Measurements from ENCODE around the gene TPCN1. TPM values are rescaled to one million over a fixed set of nuclear protein-coding genes. Genes with fewer than 3 reads are reported as not detected.

The TPCN1 gene
- total and polyA plus RNA-seq, 2 of the 8 experiments (the other 6 are each of a cell fraction or from before 2014, with no cell fraction given): 14.9 to 21.4 TPM

GRCh38 chr12:113224955-113225354, 3.7 kb downstream of the TPCN1 start:
- Histone ChIP-seq H2BK20ac (ENCODE audit: low read length) (no peak overlapping the region), H3K23ac (ENCODE audit: insufficient read length) (no peak overlapping the region), H3K79me2 (ENCODE audit: control insufficient read depth in 1 of 2, insufficient read depth in 2 of 2, low read length in 2 of 2) (peaks cover 0 to 7% of the 10 kb centered on the region in 2 experiments; a peak in 1 of 4 replicates), H2BK12ac (ENCODE audit: low read depth, low read length) (no peak overlapping the region), H2AK5ac (ENCODE audit: low read depth, low read length) (no peak overlapping the region), H3K56ac (replicated peaks; ENCODE audit: insufficient read length, low read depth, low read length) (no peak overlapping the region), H3K4me3 (ENCODE audit: extremely low read depth in 1 of 4, insufficient read depth in 2 of 4, low read depth in 3 of 4, low read length in 4 of 4) (no peak overlapping the region), H3K79me1 (ENCODE audit: low read depth, low read length) (no peaks in the 10 kb centered on the region), H4K5ac (ENCODE audit: insufficient read length, low read depth, low read length) (no peak overlapping the region), H3K4me1 (replicated peaks in 1 of 4; ENCODE audit: control insufficient read depth in 3 of 4, insufficient read depth in 4 of 4, low read length in 3 of 4) (peaks cover 0 to 10% (median 6%) of the 10 kb centered on the region in 4 experiments; a peak in 4 of 7 replicates), H4K8ac (ENCODE audit: extremely low read depth, insufficient read depth, low read length) (no peak overlapping the region), H2BK15ac (ENCODE audit: low read length) (no peak overlapping the region), H3K18ac (ENCODE audit: extremely low read depth, low read length) (no peak overlapping the region), H2BK120ac (replicated peaks; ENCODE audit: low read depth, low read length) (no peak overlapping the region), H3K27ac (ENCODE audit: low read depth, low read length) (no peak overlapping the region), H2BK5ac (ENCODE audit: low read depth, low read length) (no peak overlapping the region), H3K4ac (replicated peaks; ENCODE audit: insufficient read length, low read depth, low read length) (no peak overlapping the region), H3K4me2 (ENCODE audit: insufficient read depth in 1 of 2, low read depth in 2 of 2, low read length in 2 of 2) (no peak overlapping the region), H3K23me2 (ENCODE audit: low read depth, low read length) (peaks cover 8% of the 10 kb centered on the region), H4K20me1 (replicated peaks in 1 of 2; ENCODE audit: control insufficient read depth in 1 of 2, insufficient read depth in 2 of 2, low read length in 2 of 2) (peaks cover 0 to 4% of the 10 kb centered on the region in 2 experiments), H3K9me3 (ENCODE audit: insufficient read depth in 2 of 2, low read depth in 1 of 2, low read length in 1 of 2) (no peaks in the 10 kb centered on the region), H3K27me3 (replicated peaks in 1 of 4; ENCODE audit: control insufficient read depth in 3 of 4, extremely low read depth in 1 of 4, insufficient read depth in 3 of 4, low read length in 3 of 4) (no peaks in the 10 kb centered on the region), H3K36me3 (ENCODE audit: control insufficient read depth in 2 of 4, insufficient read depth in 4 of 4, low read length in 3 of 4) (peaks cover 0 to 7% (median 2%) of the 10 kb centered on the region in 4 experiments; a peak in 2 of 8 replicates), H3K14ac (ENCODE audit: insufficient read length) (no peak overlapping the region), H3K9ac (replicated peaks in 1 of 4; ENCODE audit: extremely low read depth in 1 of 4, low read depth in 3 of 4, low read length in 3 of 4) (no peak overlapping the region), H2AFZ (ENCODE audit: low read length) (no peak overlapping the region), H4K91ac (replicated peaks; ENCODE audit: insufficient read length, low read length) (no peak overlapping the region)
- 97% methylated on average over 4 of the region's 4 CpGs; no CpG with 5 or more reads in 1 of the 2 experiments for WGBS, 2 experiments (ENCODE audit: extremely low coverage in 1 of 2, insufficient coverage in 1 of 2, insufficient read length in 1 of 2, insufficient replicate concordance in 2 of 2, low coverage in 1 of 2, low lambda C conversion rate in 2 of 2, missing lambda C conversion rate in 1 of 2)
- DNase-seq (ENCODE audit: low read depth in 1 of 2, low spot score in 2 of 2) (no peak), FAIRE-seq (no peak)
- TF ChIP-seq ATF3 (IDR thresholded peaks at IDR 0.05; ENCODE audit: insufficient read depth, low read depth, low read length) (no peak), CHD1 (IDR thresholded peaks at IDR 0.05; ENCODE audit: low read depth, low read length) (no peak), MAX (IDR thresholded peaks at IDR 0.05) (no peak), NANOG (IDR thresholded peaks at IDR 0.05; ENCODE audit: insufficient read depth, low read depth, low read length, poor library complexity, severe bottlenecking) (no peak), ASH2L (IDR thresholded peaks at IDR 0.05; ENCODE audit: low read length) (no peak), USF2 (IDR thresholded peaks at IDR 0.05; ENCODE audit: low read length) (no peak)
- CTCF ChIA-PET (ENCODE audit: partially characterized antibody): interaction anchor here (1.0 to 2.0 kb wide), 2 partner anchors 11 to 25 kb away, joined by 3 to 5 read pairs; no protein-coding TSS in a partner anchor
- POLR2A ChIA-PET (ENCODE audit: partially characterized antibody): interaction anchor here (0.8 to 5.3 kb wide), 4 partner anchors 8 to 22 kb away, joined by 3 to 32 read pairs (median 3); no protein-coding TSS in a partner anchor

Data from H1 (cell line).